Measurements from ENCODE around the gene DCHS1.

The DCHS1 gene

DNA sequence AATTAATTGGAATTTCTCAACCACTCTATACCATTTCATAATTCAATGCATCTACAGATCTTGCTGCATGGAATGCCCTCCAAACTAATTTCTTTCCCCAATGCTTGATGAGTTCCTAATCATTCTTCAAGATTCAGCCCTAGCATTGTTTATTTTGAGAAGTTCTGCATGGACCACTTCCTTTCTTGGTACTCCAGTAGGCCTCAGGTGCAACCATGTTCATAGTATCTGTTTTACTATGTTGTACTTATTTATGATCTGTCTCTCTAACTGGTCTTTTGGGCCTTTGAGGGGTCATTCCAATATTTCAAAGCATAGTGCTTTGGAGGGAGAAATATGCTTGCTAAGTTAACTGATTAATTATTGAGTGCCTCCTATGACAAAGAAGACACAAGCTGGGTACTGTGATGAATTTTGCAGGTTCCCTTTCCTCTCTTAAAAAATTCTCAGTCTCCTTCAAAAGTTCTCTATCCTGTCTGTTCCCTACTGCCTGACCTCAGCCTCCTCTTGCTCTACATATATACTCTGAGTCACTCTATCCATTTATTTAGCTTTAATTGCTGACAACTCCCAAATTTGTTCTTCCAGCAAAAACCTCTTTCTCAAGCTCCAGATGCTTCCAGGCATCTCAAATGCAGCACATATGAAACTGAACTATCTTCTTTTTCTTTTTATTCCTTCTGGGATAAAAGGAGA, 18.1 kb upstream of the DCHS1 start:
- no peak for DNase-seq

- no peak for DNase-seq
These were observed 16.4 kb upstream of the DCHS1 start for GRCh38 chr11:6671991-6672390.

- DNase-seq = no peak
These were observed 14.7 kb upstream of the DCHS1 start for GRCh38 chr11:6670202-6670830.

- DNase-seq = no peak
These were observed 12.2 kb upstream of the DCHS1 start for GRCh38 chr11:6667733-6668374.

DNA sequence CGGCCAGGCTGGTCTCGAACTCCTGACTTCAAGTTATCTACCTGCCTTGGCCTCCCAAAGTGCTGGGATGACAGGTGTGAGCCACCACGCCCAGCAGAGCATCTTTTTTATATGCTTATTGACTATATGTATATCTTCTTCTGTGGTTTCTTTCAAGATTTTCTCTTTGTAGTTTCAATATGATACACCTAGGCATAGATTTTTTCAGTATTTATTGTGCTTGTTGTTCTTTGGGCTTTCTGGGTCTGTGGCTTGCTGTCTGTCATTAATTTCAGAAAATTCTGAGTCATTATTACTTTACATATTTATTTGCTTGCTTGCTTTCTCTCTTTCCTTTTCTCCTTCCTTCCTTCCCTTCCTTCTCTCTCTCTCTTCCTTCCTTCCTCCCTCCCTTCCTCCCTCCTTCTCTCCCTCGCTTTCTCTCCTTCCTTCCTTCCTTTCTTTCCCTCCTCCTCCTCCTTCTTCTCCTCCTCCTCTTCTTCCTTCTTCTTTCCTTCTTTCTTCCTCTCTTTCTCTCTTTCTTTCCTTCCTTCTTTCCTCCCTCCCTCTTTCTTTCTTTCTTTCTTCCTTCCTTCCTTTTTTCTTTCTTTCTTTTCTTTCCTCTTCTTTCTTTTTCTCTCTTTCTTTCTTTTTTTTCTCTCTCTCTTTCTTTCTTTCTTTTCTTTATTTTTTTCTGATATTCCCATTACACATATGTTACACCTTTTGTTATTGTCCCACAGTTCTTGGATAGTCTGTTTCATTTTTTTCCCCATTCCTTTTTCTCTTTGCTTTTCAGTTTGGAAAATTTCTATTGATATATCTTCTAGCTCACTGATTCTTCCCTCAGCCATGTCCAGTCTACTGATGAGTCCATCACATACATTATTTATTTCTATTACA, 10.9 kb upstream of the DCHS1 start:
- no peak for DNase-seq

DNA sequence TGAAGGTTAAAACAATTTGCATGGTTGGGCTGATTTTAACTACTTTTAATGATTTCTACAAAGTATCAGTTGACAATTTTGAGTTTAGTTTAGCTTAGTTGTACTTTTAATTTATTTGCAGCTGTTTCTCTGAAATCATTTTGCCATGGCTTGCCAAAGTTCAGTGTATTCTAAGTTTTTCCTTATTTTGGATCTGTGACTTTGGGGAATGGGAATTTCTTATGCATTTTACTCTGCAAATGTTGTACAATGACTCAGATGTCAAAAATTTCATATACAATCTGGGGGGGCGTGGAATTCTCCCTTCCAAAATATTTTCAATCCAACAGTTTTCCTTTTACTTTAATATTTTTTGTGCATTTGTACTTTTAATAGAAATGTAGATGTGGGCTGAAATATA, 8.9 kb upstream of the DCHS1 start:
- DNase-seq = no peak

DNA sequence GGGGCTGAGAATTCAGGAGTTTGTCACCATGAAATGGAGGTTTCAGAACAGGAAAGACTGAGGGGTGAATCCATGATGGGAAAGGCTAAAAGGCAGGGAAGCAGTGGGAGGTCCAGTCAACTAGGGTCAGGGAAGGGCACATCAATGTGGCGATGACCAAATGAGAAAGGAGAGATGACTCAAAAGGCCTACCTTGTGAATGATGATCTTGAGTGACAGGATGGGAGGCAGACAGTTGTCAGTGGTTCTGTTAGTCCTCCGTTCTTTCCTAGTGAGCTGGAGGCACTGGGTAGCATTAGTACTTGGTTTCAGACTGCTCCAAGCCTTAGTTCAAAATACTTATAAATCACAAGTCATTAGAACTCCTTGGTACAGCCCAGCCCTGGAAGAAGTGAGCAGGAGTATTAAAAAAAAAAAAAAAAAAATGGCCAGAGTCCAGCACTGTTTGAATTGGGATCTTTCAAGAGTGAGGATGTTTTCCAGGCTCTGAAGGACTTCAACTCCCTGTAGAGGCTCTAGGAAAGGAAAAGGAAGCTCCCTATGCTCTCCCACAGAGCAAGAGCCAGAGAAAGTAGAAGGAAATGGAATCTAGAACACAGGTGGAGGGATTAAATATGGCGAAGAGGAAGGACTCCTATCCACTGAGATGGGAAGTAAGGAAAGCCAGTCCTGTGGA, 8.3 kb upstream of the DCHS1 start:
- no peak for DNase-seq

GRCh38 chr11:6660712-6661111, 5.1 kb upstream of the DCHS1 start:
- DNase-seq = no peak

GRCh38 chr11:6658647-6659046, 3.0 kb upstream of the DCHS1 start:
- DNase-seq = no peak

DNA sequence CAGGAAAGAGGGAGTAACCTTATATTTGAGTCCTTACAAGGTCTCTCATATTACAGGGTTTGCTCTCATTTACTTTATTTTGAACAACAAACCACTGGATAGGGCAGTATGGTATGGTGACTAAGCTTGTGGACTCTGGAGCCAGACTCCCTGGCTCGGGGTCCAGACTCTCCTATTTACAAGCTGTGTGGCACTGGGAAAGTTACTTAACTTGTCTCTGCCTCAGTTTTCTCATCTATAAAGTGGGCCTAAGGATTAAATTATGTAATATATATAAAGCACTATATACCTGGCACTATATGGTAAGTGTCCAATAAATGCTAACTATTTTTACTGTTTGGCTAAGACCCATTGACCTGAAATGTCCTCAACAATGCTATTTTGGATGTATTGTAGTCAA, 1.7 kb upstream of the DCHS1 start:
- DNase-seq = no peak

GRCh38 chr11:6656936-6657335, 1.3 kb upstream of the DCHS1 start:
- DNase-seq = no peak

GRCh38 chr11:6656584-6656915, 941 bp upstream of the DCHS1 start:
- DNase-seq = no peak

- no peak for DNase-seq
These were observed 404 bp downstream of the DCHS1 start for GRCh38 chr11:6655020-6655789.

- no peak for DNase-seq
These were observed 1.2 kb downstream of the DCHS1 start for GRCh38 chr11:6654281-6655019.

DNA sequence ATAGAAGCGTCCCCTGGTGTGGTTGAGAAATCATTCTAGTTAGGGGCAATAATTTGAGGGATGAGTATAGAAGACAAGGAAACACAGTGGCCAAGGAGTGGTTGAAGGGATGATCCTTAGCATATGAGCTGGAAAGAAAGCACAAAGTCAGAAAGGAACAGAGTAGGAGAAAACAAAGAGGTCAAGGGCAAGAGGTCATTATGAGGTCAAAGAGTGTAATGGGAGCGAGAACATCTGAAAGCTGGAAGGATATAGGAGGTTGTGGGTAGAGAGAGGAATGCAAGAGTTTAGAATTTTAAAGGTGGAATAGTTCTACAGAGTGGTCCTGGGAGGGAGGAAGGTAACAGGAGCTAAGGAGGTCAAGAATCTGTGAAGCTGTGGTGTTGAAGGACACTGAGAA, 2.0 kb downstream of the DCHS1 start:
- DNase-seq = no peak

GRCh38 chr11:6653097-6653496, 2.5 kb downstream of the DCHS1 start:
- no peak for DNase-seq

DNA sequence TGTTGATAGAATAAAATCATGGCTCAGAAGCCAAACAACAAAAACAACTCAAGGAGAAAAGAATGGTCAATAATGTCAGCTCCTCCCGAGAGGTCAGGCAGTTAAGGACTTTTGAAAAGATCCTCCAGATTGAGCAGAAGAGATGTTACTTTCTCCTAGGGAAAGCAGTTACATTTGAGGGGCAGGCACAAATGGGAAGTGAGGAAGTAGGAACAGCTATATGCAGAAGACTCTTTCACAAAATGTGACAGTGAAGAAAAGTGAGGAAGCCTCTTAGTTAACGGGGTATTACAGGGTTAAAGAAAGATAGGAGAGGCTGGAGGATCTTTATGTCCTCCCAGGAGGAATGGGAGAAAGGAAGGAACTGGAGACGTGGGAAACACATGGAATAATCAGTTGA, 3.4 kb downstream of the DCHS1 start:
- DNase-seq = no peak

DNA sequence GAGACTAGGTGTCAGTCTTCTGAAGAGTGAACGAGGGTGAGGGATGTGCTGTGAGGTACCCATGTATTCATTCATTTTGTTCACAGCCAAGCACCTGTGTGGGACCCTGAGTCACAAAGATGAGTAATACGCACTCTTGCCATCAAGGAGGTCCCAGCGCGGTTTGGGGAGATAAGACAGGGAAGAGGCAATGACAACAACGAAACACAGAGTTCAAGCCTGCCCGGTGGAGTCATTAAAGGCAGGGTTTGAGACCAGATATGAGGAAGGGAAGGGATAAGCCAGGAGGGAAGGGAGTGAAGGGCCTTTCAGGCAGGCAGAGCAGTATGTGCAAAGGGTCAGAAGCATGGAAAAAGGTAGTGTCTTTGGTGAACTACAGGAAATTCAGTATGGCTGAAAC, 4.6 kb downstream of the DCHS1 start:
- DNase-seq = no peak

GRCh38 chr11:6650104-6650503, 5.5 kb downstream of the DCHS1 start:
- no peak for DNase-seq

DNA sequence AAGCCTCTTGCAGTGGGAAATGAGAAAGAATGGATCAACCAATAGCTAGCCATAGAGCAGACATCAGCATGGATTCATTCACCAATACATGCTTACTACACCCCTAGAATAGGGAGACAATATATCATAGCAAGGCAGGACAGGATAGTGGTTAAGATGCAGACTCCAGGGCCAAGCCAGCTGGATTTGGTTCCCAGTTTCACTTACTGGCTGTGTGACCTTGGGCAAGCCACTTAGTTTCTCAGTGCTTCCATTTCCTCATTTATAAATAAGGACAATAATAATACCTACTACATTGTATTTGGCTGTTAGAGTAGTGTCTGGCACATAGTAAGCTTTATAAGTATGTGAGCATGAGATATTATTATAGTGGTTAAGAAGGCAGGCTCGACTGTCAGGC, 7.1 kb downstream of the DCHS1 start:
- no peak for DNase-seq

- no peak for DNase-seq
These were observed 7.8 kb downstream of the DCHS1 start for GRCh38 chr11:6647836-6648235.

Measured in NCI-H774 (cell line).